NCI-H2196 treated with DMSO at 0.1 percent for 48 hours (cell line): ENCODE measurements around the gene NFIX.

Experiments
- DNase-seq: peaks from one replicate; lab custom pipeline; 2025; ENCODE audit not compliant: unreplicated experiment; lab: John Stamatoyannopoulos, UW

The NFIX gene

GRCh38 chr19:13018035-13018914 lies 23.0 kb downstream of the NFIX start:
- no peak for DNase-seq

GRCh38 chr19:13019332-13019731 lies 24.1 kb downstream of the NFIX start:
- DNase-seq: no peak

GRCh38 chr19:13020002-13020414 lies 24.7 kb downstream of the NFIX start:
- DNase-seq: no peak

GRCh38 chr19:13022111-13022858 lies 27.0 kb downstream of the NFIX start:
- no peak for DNase-seq

GRCh38 chr19:13022859-13023636 lies 27.8 kb downstream of the NFIX start:
- peak; percentile 66 for DNase-seq

- DNase-seq: no peak
These were observed 28.4 kb downstream of the NFIX start for GRCh38 chr19:13023656-13024055.

- no peak for DNase-seq
These were observed 29.1 kb downstream of the NFIX start for GRCh38 chr19:13024126-13024950.

- DNase-seq: no peak
These were observed 29.8 kb downstream of the NFIX start for GRCh38 chr19:13024951-13025697.

- no peak for DNase-seq
These were observed 30.7 kb downstream of the NFIX start for GRCh38 chr19:13025819-13026456.

- DNase-seq: no peak
These were observed 31.4 kb downstream of the NFIX start for GRCh38 chr19:13026462-13027370.

GRCh38 chr19:13027557-13027956 lies 32.3 kb downstream of the NFIX start:
- DNase-seq: no peak

GRCh38 chr19:13028027-13028426 lies 32.8 kb downstream of the NFIX start:
- no peak for DNase-seq

GRCh38 chr19:13029301-13029880 lies 34.1 kb downstream of the NFIX start:
- DNase-seq: no peak

GRCh38 chr19:13029893-13030292 lies 34.6 kb downstream of the NFIX start:
- DNase-seq: no peak

GRCh38 chr19:13031917-13032623 lies 36.8 kb downstream of the NFIX start:
- DNase-seq: peak; percentile 23

- no peak for DNase-seq
These were observed 37.6 kb downstream of the NFIX start for GRCh38 chr19:13032837-13033236.

GRCh38 chr19:13033244-13033643 lies 38.0 kb downstream of the NFIX start:
- DNase-seq: no peak
